C4-2B (cell line): ENCODE measurements around the gene SLF1.

Experiments used
- ZFX ChIP-seq: fragments of 450-650 bp; IDR thresholded peaks from 2 replicates; pipeline ENCODE4 v1.6.1; 2017
- TF ChIP-seq, protein P1 (sequence below): fragments of 450-650 bp; conservative IDR thresholded peaks from 2 replicates; pipeline ENCODE4 v1.5.1; 2017; ENCODE audit warnings: mild to moderate bottlenecking

- TF ChIP-seq, protein P1, sequence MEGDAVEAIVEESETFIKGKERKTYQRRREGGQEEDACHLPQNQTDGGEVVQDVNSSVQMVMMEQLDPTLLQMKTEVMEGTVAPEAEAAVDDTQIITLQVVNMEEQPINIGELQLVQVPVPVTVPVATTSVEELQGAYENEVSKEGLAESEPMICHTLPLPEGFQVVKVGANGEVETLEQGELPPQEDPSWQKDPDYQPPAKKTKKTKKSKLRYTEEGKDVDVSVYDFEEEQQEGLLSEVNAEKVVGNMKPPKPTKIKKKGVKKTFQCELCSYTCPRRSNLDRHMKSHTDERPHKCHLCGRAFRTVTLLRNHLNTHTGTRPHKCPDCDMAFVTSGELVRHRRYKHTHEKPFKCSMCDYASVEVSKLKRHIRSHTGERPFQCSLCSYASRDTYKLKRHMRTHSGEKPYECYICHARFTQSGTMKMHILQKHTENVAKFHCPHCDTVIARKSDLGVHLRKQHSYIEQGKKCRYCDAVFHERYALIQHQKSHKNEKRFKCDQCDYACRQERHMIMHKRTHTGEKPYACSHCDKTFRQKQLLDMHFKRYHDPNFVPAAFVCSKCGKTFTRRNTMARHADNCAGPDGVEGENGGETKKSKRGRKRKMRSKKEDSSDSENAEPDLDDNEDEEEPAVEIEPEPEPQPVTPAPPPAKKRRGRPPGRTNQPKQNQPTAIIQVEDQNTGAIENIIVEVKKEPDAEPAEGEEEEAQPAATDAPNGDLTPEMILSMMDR, result no peak
- TF ChIP-seq ZFX, result no peak
Measured at GRCh38 chr5:94620256-94620655, 1.8 kb downstream of the SLF1 start.
